HepG2 (cell line): ENCODE results near the gene SRSF3. TPM values are rescaled to one million over a fixed set of nuclear protein-coding genes. Genes with fewer than 3 reads are reported as not detected.

Experiments used
- ATAC-seq: fragments of 200-7000 bp; cut with Tn5 transposase; 3 replicates; pipeline ENCODE4 v1.9.1; 2020; ENCODE audit warnings: mild to moderate bottlenecking, moderate library complexity
- Bru-seq: library from RNA; stranded (reverse); fragments of 400-500 nt; gene quantifications from one replicate; lab custom pipeline; 2021; lab: Mats Ljungman, UMichigan
- BruChase-seq, 2 experiments: library from RNA; stranded (reverse); fragments of 400-500 nt; gene quantifications; one replicate each; lab custom pipeline; 2021; lab: Mats Ljungman, UMichigan
- BruUV-seq: library from RNA; stranded (reverse); fragments of 400-500 nt; replicated peaks from 2 replicates; lab custom pipeline; 2021; lab: Mats Ljungman, UMichigan
- CTCF ChIA-PET: fragments of 300-600 bp; formaldehyde crosslinking; extraction: SDS; loops from one replicate; lab custom pipeline; 2021; ENCODE audit warnings: low total read pairs, inconsistent platforms, low intra/inter-chr PET ratio; lab: Yijun Ruan, JAX
- POLR2A ChIA-PET: fragments of 350-600 bp; sonication (Branson Sonifier 250); formaldehyde crosslinking; loops from one replicate; lab custom pipeline; 2020; ENCODE audit warnings: antibody characterized with exemption, inconsistent platforms; lab: Yijun Ruan, JAX
- DNase-seq: peaks from one replicate; pipeline ENCODE4 v3.0.0-alpha.2; 2015; ENCODE audit warnings: low spot score
- FAIRE-seq: peaks from 3 replicates; lab custom pipeline; 2011; peaks lifted over from hg19 to GRCh38; lab: Jason Lieb, UNC
- H2AFZ ChIP-seq: one replicate; pipeline ENCODE4 v1.6.1; 2011; ENCODE audit warnings: low read length, inconsistent platforms
- H3K27ac ChIP-seq: fragments of 300-600 bp; 3 replicates; pipeline ENCODE4 v1.8.0; 2011; ENCODE audit warnings: mixed run types, mild to moderate bottlenecking, mixed read lengths, low read length, inconsistent platforms; ENCODE audit not compliant: insufficient read depth; ENCODE audit errors: extremely low read length
- H3K27me3 ChIP-seq, 2 experiments: fragments of 200-600 bp in 1 of 2; 2 replicates in 1 of 2; 3 replicates in 1 of 2; pipeline versions ENCODE4 v1.6.0 to v1.8.0; 2011; ENCODE audit warnings: low read length in 2 of 2, mild to moderate bottlenecking in 2 of 2, moderate library complexity in 2 of 2, inconsistent platforms in 1 of 2; ENCODE audit not compliant: insufficient read depth in 2 of 2, control insufficient read depth in 1 of 2
- H3K36me3 ChIP-seq, 2 experiments: fragments of 200-600 bp in 1 of 2; replicated peaks in 1 of 2; 2 replicates in 1 of 2; 3 replicates in 1 of 2; pipeline versions ENCODE4 v1.5.1 to v1.8.0; 2011; ENCODE audit warnings: low read length in 2 of 2, inconsistent platforms in 1 of 2; ENCODE audit not compliant: insufficient read depth in 2 of 2, control insufficient read depth in 1 of 2
- H3K4me1 ChIP-seq: 2 replicates; pipeline ENCODE4 v1.5.1; 2012; ENCODE audit warnings: low read length, inconsistent platforms; ENCODE audit not compliant: insufficient read depth
- H3K4me2 ChIP-seq: 2 replicates; pipeline ENCODE4 v1.6.0; 2011; ENCODE audit warnings: low read depth, low read length, inconsistent platforms
- H3K4me3 ChIP-seq, 3 experiments: fragments of 200-600 bp in 1 of 3; sonication (generic), shearing (Covaris generic) in 1 of 3; replicated peaks in 1 of 3; 2 replicates each; pipeline ENCODE4 v1.5.1; 2011 to 2016; ENCODE audit warnings: low read length in 3 of 3, inconsistent platforms in 2 of 3, low read depth in 2 of 3, mild to moderate bottlenecking in 2 of 3, control low read depth in 1 of 3, mixed read lengths in 1 of 3; ENCODE audit not compliant: insufficient read depth in 1 of 3
- H3K79me2 ChIP-seq: one replicate; pipeline ENCODE4 v1.6.1; 2011; ENCODE audit warnings: low read length, inconsistent platforms; ENCODE audit not compliant: insufficient read depth
- H3K9ac ChIP-seq: 2 replicates; pipeline ENCODE4 v1.6.0; 2011; ENCODE audit warnings: mild to moderate bottlenecking, low read depth, low read length, inconsistent platforms; ENCODE audit not compliant: insufficient read depth
- H3K9me3 ChIP-seq: 2 replicates; pipeline ENCODE4 v1.5.1; 2012; ENCODE audit warnings: mild to moderate bottlenecking, low read length
- H4K20me1 ChIP-seq: 2 replicates; pipeline ENCODE4 v1.6.0; 2011; ENCODE audit warnings: inconsistent platforms, mild to moderate bottlenecking, low read length, moderate library complexity; ENCODE audit not compliant: insufficient read depth
- ATF7-NPFF ChIP-seq: sonication (generic); formaldehyde crosslinking; IDR thresholded peaks from 2 replicates; pipeline ENCODE4 v1.8.1; 2023; ENCODE audit warnings: mild to moderate bottlenecking, low read depth, missing genetic modification reagents, moderate library complexity
- FLYWCH1 ChIP-seq: sonication (generic); formaldehyde crosslinking; IDR thresholded peaks from 2 replicates; pipeline ENCODE4 v1.8.1; 2023; ENCODE audit warnings: mild to moderate bottlenecking, missing genetic modification reagents
- SCMH1 ChIP-seq: sonication (generic); formaldehyde crosslinking; IDR thresholded peaks from 2 replicates; pipeline ENCODE4 v1.9.0; 2021; ENCODE audit warnings: missing genetic modification reagents, mild to moderate bottlenecking, borderline replicate concordance
- STAT6 ChIP-seq: sonication (generic); formaldehyde crosslinking; IDR thresholded peaks from 2 replicates; pipeline ENCODE4 v1.4.0; 2020; ENCODE audit warnings: missing genetic modification reagents, mild to moderate bottlenecking, borderline replicate concordance
- ZGPAT ChIP-seq: IDR thresholded peaks from 2 replicates; pipeline ENCODE4 v1.6.1; 2016; ENCODE audit warnings: mild to moderate bottlenecking
- ZNF556 ChIP-seq: sonication (generic); formaldehyde crosslinking; IDR thresholded peaks from 2 replicates; pipeline ENCODE4 v1.4.0; 2020; ENCODE audit warnings: mild to moderate bottlenecking, missing genetic modification reagents, borderline replicate concordance
- ZNF629 ChIP-seq: sonication (generic); formaldehyde crosslinking; conservative IDR thresholded peaks from 2 replicates; pipeline ENCODE4 v1.5.0; 2020; ENCODE audit warnings: missing genetic modification reagents
- ZNF746 ChIP-seq: sonication (generic); formaldehyde crosslinking; IDR thresholded peaks from 2 replicates; pipeline ENCODE4 v1.8.0; 2022; ENCODE audit warnings: mild to moderate bottlenecking, missing genetic modification reagents
- ZNF761 ChIP-seq: sonication (generic); formaldehyde crosslinking; conservative IDR thresholded peaks from 2 replicates; pipeline ENCODE4 v1.4.0; 2020; ENCODE audit warnings: mild to moderate bottlenecking, missing genetic modification reagents
- WGBS: methylation state at CpG from one replicate; pipeline ENCODE4 v1.1.6; 2017; ENCODE audit warnings: low lambda C conversion rate; 5-methylcytosine and 5-hydroxymethylcytosine counted together
- in situ Hi-C: cut with HindIII; loops from 2 replicates; pipeline ENCODE4 v1.10.0; 2017; ENCODE audit warnings: low pct_unique_long_range_greater_than_20kb; ENCODE audit not compliant: extremely low pct_ligation_motif_present
- intact Hi-C: fragments of 100-400 bp; cut with micrococcal nuclease; formaldehyde crosslinking; loops from one replicate; pipeline ENCODE4 v1.10.0; 2022; ENCODE audit not compliant: unreplicated experiment
- long read RNA-seq, 2 experiments: library from RNA in 1 of 2; library from polyadenylated mRNA in 1 of 2; stranded (forward) in 1 of 2; unstranded in 1 of 2; transcript quantifications; one replicate each; pipeline ENCODE4 v2.0.0, GENCODE V29; 2019 to 2022
- polyA minus RNA-seq, 3 experiments: library from RNA; depleted of rRNA, polyadenylated mRNA; stranded (reverse); fragments of >200 nt; gene quantifications; 2 replicates each; pipeline ENCODE4 v1.2.3, GENCODE V29; 2011; ENCODE audit warnings: low replicate concordance in 1 of 3
- polyA plus RNA-seq, 8 experiments: library from polyadenylated mRNA; depleted of rRNA in 3 of 8; stranded (reverse) in 7 of 8; unstranded in 1 of 8; fragments of >200 nt; fragmentation: Illumina TruSeq in 4 of 8; extraction: Trizol in 4 of 8; gene quantifications; 2 replicates each; pipeline versions ENCODE4 v1.2.1 to v1.2.3, GENCODE V29; 2011 to 2016; ENCODE audit warnings: low read depth in 4 of 8, missing spikeins in 1 of 8, mixed read lengths in 1 of 8; ENCODE audit not compliant: insufficient read depth in 1 of 8
- total RNA-seq, 5 experiments: library from RNA; depleted of rRNA; stranded (reverse); fragments of >200 nt; fragmentation: Illumina TruSeq; extraction: Trizol; gene quantifications; 2 replicates each; pipeline ENCODE4 v1.2.3, GENCODE V29; 2016; ENCODE audit warnings: low read depth in 1 of 5

Gene SRSF3
- total RNA-seq (2016; rRNA removed; fragmentation: Illumina TruSeq; extraction: Trizol), result 684 and 1,115 TPM in 2 replicates
- total RNA-seq (2016; cell fraction: cytosol; rRNA removed; fragmentation: Illumina TruSeq; extraction: Trizol; ENCODE audit: low read depth), result 87.6 and 93.5 TPM in 2 replicates
- 702 and 1,085 TPM in 2 replicates for total RNA-seq (2016; cell fraction: insoluble cytoplasmic fraction; rRNA removed; fragmentation: Illumina TruSeq; extraction: Trizol)
- 160 and 205 TPM in 2 replicates for total RNA-seq (2016; cell fraction: membrane; rRNA removed; fragmentation: Illumina TruSeq; extraction: Trizol)
- total RNA-seq (2016; cell fraction: nucleus; rRNA removed; fragmentation: Illumina TruSeq; extraction: Trizol), result 332 and 341 TPM in 2 replicates
- polyA plus RNA-seq (2011; rRNA removed), result 149 and 206 TPM in 2 replicates
- polyA plus RNA-seq (2011; cell fraction: cytosol; rRNA removed), result 204 and 209 TPM in 2 replicates
- polyA plus RNA-seq (2011; cell fraction: nucleus; rRNA removed), result 336 and 345 TPM in 2 replicates
- 161 and 268 TPM in 2 replicates for polyA plus RNA-seq (2012)
- polyA plus RNA-seq (2016; cell fraction: cytosol; fragmentation: Illumina TruSeq; extraction: Trizol; ENCODE audit: low read depth), result 90.1 and 97.9 TPM in 2 replicates
- polyA plus RNA-seq (2016; cell fraction: insoluble cytoplasmic fraction; fragmentation: Illumina TruSeq; extraction: Trizol; ENCODE audit: low read depth), result 1,067 and 1,144 TPM in 2 replicates
- 123 and 146 TPM in 2 replicates for polyA plus RNA-seq (2016; cell fraction: membrane; fragmentation: Illumina TruSeq; extraction: Trizol; ENCODE audit: low read depth)
- polyA plus RNA-seq (2016; cell fraction: nucleus; fragmentation: Illumina TruSeq; extraction: Trizol; ENCODE audit: insufficient read depth, low read depth), result 510 and 537 TPM in 2 replicates
- 214 and 251 TPM in 2 replicates for polyA minus RNA-seq (2011; rRNA and poly(A)+ RNA removed; ENCODE audit: low replicate concordance)
- 55.8 and 58.4 TPM in 2 replicates for polyA minus RNA-seq (2011; cell fraction: cytosol; rRNA and poly(A)+ RNA removed)
- 453 and 553 TPM in 2 replicates for polyA minus RNA-seq (2011; cell fraction: nucleus; rRNA and poly(A)+ RNA removed)
- percentile 100 among the genes with signal in this experiment for Bru-seq, nascent RNA
- BruChase-seq, experiment 1, labeled RNA remaining after a 6-hour chase, result percentile 99 among the genes with signal in this experiment
- percentile 99 among the genes with signal in this experiment for BruChase-seq, experiment 2, labeled RNA remaining after a 2-hour chase
- long read RNA-seq, experiment 1, full-length matches to known transcripts, result 537 of 579 reads
- long read RNA-seq, experiment 1, partial matches to known transcripts, result 29 of 579 reads
- long read RNA-seq, experiment 1, other reads (novel, unspliced or antisense), result 13 of 579 reads
- long read RNA-seq, experiment 2, full-length matches to known transcripts, result 216 of 292 reads
- long read RNA-seq, experiment 2, partial matches to known transcripts, result 19 of 292 reads
- long read RNA-seq, experiment 2, other reads (novel, unspliced or antisense), result 57 of 292 reads

- Histone ChIP-seq H3K4me3 (peak within 1 kb of the TSS; percentile 87 to 97 (median 92)), H3K36me3 (peaks cover 11 to 31% of the 10 kb centered on the region in 2 experiments), H3K9me3 (no peaks in the 10 kb centered on the region), H2AFZ (peak within 1 kb of the TSS; percentile 46), H4K20me1 (peaks cover 48% of the 10 kb centered on the region), H3K79me2 (peaks cover 51% of the 10 kb centered on the region), H3K9ac (peak within 1 kb of the TSS; percentile 98), H3K4me2 (peak within 1 kb of the TSS; percentile 97), H3K27ac (peak within 1 kb of the TSS; percentile 93), H3K4me1 (peaks cover 50% of the 10 kb centered on the region), H3K27me3 (no peaks in the 10 kb centered on the region; a peak in 1 of 5 replicates)
- in situ Hi-C loops, result no loop called here
- peak; percentile 98 for DNase-seq
- ATAC-seq, result peak; percentile 92
- CTCF ChIA-PET, result no interaction called here
- 1% methylated on average over 52 of the region's 58 CpGs for WGBS
- TSS peak; percentile 69 for BruUV-seq
- FAIRE-seq, result peak; percentile 56
- intact Hi-C loops, result loop anchor here (1.0 to 5.0 kb wide), 3 partner anchors 49 to 172 kb away; no protein-coding TSS in a partner anchor
- POLR2A ChIA-PET, result interaction anchor here (0.6 to 6.8 kb wide), 18 partner anchors 7 to 392 kb away, joined by 3 to 142 read pairs (median 7); partner anchors contain the start of gene MTCH1
- TF ChIP-seq ZNF761 (CRISPR knock-in tag) (peak; percentile 60; the same call in 1 of the 2 replicates), ATF7-NPFF (peak; percentile 98), SCMH1 (CRISPR knock-in tag) (no peak), ZGPAT (CRISPR knock-in tag) (peak; percentile 97), FLYWCH1 (0 out of 2 replicates have a peak, but pooled peaks have one; percentile 77), ZNF746 (CRISPR knock-in tag) (no peak), ZNF556 (CRISPR knock-in tag) (no peak; the same call in 1 of the 2 replicates), STAT6 (CRISPR knock-in tag) (peak; percentile 92), ZNF629 (CRISPR knock-in tag) (no peak; the same call in 1 of the 2 replicates)
Measured at GRCh38 chr6:36594029-36594815, at the start of gene SRSF3. SRSF3 (plus strand) TSS chr6:36594362; CDS start chr6:36596763, 2,401 bp downstream.
